DMS153 treated with DMSO at 0.1 percent for 48 hours (cell line): ENCODE results near the gene DOK6.
"Not testable (repeated sequence)": the region's sequence is repeated elsewhere in the genome, so short reads cannot be mapped to it uniquely, and the experiment has no call there.

Source experiments
- DNase-seq: peaks from one replicate; lab custom pipeline; 2025; ENCODE audit not compliant: unreplicated experiment; lab: John Stamatoyannopoulos, UW

The DOK6 gene

DNA sequence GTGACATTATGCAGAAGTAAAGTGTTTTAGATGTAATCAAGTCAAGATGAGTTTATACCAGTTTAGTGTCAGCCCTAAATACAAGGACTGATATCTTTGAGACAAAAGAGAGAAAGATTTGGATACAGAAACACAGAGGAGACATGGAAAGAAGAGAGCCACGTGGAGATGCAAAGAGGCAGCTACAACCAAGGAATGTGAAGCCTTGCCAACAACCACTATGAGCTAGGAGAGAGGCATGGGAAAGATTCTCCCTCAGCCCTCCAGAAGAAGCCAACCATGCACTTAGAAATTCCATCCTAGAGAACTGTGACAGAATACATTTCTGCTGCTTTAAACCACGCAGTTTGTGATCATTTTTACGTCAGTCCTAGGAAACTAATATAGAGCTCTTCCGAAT is 217.2 kb downstream of the DOK6 start:
- DNase-seq: no peak

DNA sequence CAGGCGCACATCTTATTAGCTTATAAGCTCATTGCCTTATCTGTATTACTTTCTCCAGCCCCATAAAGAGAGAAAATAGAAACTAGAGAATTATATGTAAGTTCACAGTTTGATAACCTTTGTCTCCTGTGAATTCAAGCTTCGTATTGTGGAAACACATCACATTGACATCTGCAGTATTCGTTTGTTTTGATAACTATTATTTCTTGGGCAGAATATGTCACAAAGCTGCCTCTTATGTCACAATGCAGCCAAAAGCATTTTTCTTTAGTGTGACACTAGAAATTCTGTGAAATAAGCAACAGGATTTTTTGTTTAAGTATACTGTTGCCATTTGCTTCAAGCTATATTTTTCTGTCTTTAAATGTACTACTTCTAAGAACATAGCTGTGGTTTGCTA is 221.5 kb downstream of the DOK6 start:
- no peak for DNase-seq

DNA sequence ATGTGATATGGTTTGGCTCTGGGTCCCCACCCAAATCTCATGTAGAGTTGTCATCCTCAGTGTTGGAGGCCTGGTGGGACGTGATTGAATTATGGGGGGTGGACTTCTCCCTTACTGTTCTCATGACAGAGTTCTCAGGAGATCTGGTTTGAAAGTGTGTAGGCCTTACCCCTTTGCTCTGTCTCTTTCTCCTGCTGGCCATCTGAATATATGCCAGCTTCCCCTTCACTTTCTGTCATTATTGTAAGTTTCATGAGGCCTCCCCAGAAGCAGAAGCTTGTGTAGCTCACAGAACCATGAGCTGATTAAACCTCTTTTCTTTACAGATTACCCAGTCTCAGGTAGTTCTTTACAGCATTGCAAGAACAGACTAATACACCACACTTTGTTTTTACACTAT is 222.3 kb downstream of the DOK6 start:
- DNase-seq: no peak

DNA sequence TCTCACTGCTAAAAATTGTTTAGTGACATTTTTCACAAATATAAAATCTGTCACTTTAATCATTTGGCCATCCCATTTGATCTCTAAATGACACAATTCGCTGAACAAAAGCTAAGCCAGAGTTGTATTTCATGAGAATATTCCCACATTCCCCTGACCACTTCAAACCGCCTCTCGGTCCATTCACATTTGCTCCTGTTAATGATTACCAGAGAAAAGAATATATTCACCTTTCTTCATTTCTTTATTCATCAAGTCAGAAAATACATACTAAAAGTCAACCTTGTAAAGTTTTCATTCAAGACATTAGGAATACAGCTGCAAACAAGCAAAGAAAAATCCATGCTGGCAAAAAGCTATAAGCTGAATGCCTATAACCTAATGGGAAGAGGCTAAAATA is 225.5 kb downstream of the DOK6 start:
- no peak for DNase-seq

DNA sequence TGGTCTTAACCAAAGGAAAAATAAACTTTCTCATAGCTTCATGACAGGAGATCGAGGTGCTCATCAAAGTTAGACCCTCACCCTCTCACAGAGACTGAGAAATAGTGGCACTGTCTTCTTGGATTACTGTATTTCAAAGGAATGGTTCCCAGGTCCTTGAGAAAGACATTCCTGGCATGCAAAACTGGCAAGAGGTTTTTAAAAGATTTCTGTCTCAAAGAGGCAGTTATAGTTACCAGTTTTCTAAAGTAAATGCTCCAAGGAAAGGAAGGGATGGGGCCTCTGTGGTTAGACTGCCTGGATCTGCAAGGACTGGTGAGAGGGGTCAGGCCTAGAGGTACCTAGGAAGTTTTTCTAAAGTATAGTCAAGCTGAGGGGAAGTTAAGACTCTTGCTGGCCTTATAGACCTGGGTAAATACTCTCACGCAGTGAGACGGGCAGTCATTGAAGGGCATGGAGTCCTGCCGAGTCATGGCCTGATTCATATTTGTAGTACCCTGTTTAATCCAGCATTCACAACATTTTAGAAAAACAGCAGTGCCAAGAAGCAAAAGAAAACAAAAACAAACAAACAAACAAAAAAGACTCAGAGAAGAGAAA is 226.1 kb downstream of the DOK6 start:
- DNase-seq: no peak

DNA sequence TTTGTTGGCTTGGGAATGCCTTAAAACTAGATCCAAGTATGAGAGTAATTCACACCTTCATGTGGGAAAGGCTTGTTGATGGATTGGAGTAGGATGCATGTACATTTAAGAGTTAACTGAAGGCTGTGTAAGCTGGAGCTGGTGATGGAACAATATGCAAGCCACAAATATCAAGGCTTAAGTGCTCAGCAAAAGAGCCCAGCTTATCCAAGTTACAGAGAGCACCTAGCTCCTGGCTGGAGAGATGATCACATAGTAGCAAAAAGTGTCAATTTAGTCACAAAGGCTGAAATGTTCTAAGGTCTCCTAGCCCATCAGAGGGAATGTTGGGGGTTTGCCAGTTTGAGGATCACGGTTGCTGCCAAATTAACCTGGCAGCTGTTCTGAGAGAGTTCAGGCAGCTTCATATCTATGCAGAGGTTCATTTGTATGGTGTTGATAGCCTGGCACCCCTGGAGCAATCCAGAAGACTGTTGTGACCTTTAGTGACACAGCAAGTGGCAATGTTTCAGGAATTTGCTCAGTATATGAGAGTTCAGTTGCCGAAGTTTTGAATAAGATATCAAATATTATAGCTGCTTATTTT is 228.2 kb downstream of the DOK6 start:
- DNase-seq: no peak

DNA sequence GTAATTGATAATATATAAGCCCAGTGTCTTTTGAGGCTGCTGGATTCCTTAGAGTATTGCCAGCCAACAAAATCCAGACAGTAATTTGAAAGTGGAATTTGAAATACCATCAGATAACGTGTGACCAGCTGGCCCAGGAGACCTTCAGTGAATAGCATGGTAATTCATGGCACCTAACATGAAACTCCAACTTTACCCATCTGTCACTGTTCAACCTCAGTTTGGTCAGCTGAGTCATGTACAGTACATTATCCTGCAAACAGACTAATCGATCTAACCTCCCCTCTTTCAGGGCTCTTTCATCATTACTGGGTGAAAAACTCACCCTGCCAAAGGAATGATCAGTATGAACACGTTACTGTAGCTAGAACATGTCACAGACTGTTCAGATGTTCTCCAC is 230.6 kb downstream of the DOK6 start:
- DNase-seq: no peak

DNA sequence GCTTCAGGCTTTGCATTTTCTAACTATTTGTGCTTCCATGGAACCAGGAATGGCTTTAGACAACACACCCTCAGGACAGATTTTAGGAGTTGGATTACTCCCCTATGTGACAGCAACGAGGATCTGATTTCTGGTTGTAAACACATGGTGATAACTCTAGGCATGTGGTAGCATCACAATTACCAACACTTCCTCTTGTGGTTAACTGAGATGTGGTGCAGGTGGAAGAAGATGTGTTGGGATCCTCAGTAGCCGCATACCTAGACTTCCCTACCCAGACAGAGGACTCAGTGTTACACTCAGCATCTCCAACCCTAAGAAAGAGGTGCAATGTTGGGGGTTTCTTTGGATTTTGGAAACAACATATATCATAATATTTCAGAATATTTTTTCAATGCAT is 234.8 kb downstream of the DOK6 start:
- DNase-seq: no peak

DNA sequence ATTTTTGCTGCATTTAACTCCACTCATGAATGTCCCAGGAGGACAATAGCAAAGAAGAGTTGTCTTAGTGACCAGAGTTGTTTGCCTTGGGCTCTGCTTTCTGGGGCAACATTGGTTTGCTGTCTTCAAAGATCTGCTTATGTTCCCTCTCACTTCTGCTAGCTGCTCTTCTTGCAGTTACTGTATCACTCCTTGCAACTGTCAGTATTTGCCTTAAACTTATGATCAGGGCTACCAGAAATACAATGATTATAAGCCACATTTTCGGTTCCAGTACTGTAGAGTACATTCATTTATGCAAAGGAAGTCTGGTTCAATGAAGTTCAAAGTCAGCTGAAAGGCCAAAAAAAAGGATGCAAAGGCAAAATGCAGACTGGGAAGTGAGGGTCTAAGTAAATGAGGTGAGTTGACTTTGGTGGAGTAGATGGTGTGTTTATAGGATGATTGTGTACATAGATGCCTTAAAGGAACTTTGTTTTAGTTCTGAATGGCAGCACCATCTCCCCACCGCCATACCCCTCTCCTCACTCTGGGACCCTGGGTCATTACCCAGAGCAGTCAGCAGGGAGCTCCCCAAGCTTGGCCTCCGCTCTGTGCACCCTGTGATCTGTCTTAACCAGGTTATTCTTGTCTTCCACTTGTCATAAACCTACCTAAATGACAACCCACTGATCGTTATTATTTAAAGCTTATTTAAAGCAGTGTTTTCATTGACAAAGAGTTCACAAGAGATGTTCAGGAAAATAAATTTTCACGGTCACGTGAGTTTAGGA is 236.0 kb downstream of the DOK6 start:
- DNase-seq: no peak

DNA sequence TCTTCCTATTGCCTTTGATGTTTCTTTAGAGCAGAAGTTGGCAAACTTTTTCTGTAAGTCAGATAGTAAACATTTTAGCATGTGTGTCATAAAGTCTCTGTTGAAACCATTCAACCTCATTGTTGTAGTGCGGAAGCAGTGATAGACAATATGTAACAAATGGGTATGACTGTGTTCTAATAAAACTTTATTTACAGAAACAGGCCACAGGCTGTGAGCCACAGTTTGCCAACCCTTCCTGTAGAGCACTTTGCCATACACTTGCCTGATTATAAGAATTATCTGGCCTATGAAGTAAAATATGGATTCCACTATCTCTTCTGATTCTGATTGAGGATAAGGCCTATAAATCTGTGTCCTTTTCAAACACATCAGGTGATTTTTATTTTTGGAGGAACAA is 237.4 kb downstream of the DOK6 start:
- no peak for DNase-seq

DNA sequence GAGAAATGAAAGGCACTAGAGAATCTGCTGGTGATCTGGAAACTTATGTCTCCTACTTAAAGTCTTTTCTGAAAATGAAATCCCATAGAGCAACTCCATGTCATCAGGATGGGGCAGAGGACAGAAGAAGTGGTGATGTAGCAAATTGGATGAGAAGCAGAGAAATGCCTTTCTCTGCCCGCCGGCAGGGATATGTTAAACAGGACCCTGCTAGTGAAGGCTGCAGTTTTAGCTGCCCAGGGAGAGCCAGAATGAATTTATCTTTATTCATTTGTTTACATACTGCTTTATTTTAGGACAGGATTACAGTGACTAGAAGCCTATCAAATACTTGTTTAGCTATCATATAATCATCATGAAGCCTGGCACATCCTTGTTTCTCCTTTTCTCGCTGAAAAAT is 247.0 kb downstream of the DOK6 start:
- DNase-seq: no peak

DNA sequence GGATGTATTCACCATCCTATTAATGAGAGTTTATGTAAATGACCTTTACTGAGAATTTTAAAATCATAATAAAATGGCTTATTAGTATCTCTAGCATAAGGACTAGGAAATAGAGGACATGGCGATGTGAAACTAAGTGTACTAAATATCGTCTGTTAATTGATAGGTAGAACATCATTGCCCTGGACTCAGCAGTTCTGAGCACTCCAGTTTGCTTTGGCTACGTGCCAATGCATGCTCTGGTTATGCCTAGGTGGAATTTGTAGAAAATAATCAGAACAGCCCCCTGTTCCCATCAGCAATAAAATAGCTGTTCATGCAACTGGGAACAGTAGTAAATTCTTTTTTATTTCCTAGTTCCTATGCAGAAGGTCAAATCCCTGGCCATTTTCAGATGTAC is 247.8 kb downstream of the DOK6 start:
- no peak for DNase-seq

DNA sequence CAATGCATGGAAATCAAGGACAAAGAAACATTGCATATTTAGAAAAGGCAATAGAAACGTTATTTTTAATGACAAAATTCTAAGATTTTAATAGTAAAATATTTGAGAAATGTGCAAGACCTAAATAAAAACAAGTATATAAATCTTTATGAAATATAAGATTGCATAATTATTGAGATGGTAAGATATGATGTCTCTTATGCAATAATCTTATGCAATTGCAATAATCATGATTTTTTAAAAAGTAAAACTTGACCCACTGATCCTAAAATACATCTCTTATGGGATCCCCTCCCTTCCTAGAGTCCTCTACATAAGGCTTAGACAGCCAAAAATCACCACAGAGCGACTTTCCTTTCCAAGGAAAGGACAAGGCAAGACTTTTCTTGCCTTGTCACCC is 249.0 kb downstream of the DOK6 start:
- no peak for DNase-seq

DNA sequence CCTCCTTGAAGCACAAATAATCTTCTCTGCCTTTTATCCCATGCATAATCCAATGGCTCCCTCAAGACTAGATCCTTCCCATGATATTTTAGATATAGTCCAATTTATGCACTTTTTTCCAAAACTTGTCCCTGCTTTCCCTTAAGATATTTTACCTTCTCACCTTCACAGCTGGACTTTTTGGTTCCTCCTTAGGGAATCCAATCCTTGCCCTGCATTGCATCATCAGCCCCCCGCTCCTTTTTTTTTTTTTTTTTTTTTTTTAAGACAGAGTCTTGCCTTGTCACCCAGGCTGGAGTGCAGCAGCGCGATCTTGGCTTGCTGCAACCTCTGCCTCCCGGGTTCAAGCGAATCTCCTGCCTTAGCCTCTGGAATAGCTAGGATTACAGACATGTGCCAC is 250.6 kb downstream of the DOK6 start:
- no peak for DNase-seq

DNA sequence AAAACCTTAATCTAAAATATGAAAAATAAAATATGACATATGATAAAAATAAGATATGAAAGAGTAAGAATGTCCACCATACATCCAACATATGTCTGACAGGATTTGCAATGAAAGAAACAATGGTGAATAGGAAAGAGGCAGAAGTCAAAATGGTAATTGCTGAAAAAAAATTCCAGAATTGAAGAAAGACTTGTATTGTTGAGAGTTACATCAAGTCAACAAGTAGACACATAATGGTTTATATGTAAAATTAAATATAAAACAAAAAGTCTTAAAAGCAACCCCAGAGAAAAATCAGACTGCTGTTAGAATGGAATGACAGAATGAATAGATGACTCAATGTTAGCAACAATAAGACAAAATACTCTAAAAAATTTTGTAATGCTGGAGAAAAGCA is 255.1 kb downstream of the DOK6 start:
- DNase-seq: no peak

DNA sequence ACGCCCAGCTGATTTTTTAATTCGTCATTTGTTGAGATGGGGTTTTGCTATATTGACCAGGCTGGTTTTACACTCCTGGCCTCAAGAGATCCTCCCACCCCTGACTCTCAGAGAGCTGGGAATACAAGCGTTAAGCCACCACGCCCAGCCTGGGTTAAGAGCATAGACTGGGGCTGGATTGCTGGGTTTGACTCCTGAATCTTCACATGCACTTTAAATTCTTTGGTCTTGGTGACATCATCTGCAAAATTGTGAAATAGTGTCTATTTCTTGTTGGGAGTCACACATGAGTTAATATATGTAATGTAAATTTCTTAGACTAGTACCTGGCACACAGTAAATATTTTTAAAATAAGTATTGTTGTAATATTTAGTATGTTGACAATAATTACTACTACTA is 257.4 kb downstream of the DOK6 start:
- DNase-seq: no peak

DNA sequence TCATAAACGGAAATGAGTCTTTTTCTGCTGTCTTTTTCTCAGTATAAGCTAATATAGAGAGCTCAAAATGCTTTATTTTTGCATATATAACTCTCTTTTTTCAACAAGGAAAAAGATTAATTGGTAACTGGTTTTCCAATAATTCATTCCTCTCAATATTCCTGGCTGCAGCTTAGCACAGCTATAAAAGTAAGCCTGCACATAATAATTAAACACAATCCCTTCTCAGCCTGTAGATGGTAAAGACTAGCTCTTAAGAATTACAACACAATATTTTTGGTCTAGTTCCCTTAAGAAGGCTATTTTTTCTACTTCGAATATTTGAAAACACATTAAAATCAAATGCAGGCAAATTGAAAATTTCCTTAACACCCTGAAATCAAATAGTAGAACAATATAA is 258.0 kb downstream of the DOK6 start:
- no peak for DNase-seq

DNA sequence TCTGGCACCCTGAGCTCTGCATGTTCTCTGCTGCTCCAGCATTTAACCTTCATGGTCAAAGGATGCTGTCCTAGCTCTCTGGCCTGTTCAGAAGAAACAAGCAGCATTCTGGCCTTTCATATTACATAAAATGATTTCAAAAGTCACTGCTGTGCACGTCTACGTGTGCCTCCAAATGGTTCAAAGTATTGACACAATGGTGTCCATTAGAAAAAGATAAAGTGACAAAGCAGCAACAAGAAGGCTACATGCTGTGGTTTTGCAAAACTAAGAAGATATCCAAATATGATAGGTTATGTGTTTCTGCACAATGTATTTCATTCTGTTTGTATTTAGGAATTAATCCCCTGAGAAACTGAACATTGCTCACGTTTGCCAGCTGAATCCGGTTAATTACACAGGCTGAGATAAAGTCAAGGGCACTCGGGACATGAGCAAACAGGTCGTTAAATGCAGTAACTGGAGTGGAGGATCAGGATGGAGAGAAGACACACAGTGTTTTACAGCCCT is 258.5 kb downstream of the DOK6 start:
- peak; percentile 64 for DNase-seq

DNA sequence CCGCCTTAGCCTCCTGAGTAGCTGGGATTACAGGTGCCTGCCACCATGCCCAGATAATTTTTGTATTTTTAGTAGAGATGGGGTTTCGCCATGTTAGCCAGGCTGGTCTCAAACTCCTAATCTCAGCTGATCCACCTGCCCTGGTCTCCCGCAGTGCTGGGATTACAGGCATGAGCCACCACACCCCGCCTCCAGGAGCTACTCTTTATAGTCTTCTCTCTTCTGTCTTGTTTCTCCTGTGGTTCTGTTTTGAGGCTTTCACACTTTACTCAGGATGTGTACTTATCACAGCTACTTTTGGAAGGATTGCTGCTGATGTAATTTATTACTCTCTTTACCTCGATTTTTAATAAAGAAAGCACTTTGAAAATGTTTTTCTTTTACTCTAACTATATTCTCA is 261.4 kb downstream of the DOK6 start:
- not testable (repeated sequence) for DNase-seq

DNA sequence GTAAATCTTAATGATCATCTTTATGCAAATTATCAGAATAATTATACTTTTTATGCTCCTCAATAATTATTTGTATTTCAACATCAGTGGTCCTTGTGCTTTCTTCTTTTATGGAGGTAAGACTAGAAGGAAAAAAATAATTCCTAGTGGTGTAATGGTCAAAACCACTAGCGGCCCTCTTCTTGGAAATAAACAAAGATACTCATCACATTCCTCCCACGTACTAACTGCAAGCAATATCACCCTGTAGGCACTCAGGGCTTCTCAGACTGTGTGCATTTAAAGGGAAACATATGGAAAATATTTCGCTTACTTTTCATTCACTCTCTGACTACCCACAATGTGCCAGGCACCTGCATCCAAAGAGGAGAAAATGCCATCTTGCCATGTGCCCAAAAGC is 263.7 kb downstream of the DOK6 start:
- DNase-seq: no peak

DNA sequence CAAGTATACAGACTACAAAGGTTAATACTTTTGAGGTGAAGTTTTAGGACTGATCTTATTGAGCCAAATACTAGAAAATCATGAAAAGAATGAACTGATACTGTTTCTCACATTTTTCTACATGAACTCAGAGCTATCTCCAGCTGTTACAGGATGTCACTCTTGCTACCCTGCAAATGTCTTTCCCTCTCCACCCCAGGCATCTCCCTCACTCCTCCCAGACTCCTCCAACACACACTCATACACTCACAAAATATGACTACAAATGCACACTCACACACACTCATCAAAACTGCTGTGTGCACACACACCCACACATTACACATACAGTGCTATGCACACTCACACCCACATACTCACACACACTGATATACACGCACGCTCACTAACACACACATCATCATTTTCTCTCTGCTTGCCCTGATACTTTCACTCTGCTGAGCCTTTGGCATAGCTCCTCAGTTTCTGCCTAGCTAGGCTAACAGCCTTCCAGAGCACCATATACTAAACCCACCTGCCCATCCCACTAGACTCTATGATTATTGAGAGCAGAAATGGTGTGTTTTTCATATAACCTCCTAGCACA is 273.7 kb downstream of the DOK6 start:
- no peak for DNase-seq

DNA sequence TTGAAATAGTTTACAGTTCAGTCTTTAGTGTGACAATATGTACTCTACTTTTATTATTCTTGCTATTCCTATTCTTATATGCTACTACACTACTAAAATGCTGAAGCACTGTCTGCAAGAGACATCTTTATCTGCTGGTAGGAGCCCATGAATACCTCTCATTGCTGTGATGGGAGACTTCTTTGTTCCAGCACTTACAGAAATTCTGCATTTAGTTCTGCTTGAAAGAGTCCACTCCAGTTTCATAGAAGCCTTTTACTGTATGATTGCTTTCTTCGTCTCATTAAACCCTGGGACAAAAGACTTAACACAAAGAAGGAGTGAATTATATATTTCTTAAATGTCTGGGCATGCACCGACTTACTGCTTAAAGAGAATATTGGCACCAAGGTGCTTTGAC is 274.3 kb downstream of the DOK6 start:
- DNase-seq: no peak
